GM11168 (cell line): ENCODE measurements around the gene MYADM.
"Not testable (repeated sequence)": the region's sequence is repeated elsewhere in the genome, so short reads cannot be mapped to it uniquely, and the experiment has no call there.

Experiments used
- in situ Hi-C: fragments of 300-500 bp; cut with MboI; formaldehyde crosslinking; loops from one replicate; pipeline ENCODE4 v1.12.0; 2022; ENCODE audit warnings: low sequenced_read_pairs; ENCODE audit not compliant: unreplicated experiment

Gene MYADM

GRCh38 chr19:53867225-53868090 is at the start of gene MYADM:
Gene MYADM, plus strand, starts transcription at chr19:53867883. Its CDS starts 5,647 bp downstream, at chr19:53873530.
- in situ Hi-C loops = no loop called here

- in situ Hi-C loops = no loop called here
Measured at GRCh38 chr19:53818756-53819155, 48.9 kb upstream of the MYADM start.

DNA sequence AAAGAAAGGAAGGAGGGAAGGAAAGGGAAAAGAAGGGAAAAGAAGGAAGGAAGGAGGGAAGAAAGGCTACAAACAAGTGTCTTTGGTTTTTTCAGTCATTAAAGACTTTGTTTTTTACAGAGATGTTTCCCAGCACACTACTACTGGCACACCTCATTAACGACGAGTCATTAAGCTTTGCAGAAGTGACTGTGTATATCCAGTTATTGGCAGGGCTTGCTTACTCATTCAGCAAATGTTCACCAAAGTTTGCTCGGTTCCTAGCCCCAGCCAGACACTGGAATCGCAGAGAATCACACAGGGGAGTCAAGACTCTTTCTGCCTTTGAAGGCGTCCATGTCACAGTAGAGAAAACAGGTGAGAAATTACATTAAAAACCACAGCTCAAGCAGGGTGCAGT is 47.8 kb upstream of the MYADM start:
- in situ Hi-C loops = loop anchor here (10.0 kb wide), 1 partner anchor 555 kb away; no protein-coding TSS in a partner anchor

DNA sequence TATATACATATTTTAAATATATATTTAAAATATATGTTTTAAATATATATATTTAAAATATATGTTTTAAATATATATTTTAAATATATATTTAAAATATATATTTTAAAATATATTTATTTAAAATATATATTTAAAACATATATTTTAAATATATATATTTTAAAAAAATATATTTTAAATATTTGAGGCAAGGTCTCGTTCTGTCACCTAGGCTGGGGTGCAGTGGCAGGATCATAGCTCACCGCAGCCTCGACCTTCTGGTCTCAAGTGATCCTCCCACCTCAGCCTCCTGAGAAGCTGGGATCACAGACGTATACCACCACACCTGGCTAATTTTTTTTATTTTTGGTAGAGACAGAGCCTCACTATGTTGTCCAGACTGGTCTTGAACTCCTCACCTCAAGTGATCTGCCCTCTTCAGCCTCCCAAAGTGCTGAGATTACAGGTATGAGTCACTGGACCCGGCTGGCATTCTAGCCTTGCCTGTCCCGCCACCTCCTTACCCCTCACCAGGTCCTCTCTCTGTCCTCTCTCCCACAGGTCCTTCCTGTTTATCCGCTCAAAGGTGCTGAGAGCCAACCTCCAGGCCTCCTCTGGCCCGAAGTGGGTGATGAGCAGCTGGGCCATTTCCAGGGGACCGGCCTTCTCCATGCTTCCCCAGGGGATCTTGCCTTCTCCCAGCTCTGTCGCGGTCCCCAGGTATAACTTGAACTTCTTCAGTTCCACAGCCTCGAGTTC is 44.1 kb upstream of the MYADM start:
- in situ Hi-C loops = loop anchor here (10.0 kb wide), 1 partner anchor 551 kb away; no protein-coding TSS in a partner anchor

- in situ Hi-C loops = loop anchor here (10.0 kb wide), 1 partner anchor 551 kb away; no protein-coding TSS in a partner anchor
Measured at GRCh38 chr19:53824134-53824611, 43.5 kb upstream of the MYADM start, which contains the start of gene NLRP12. Gene NLRP12, minus strand, starts transcription at chr19:53824314. Its CDS starts 140 bp downstream, at chr19:53824174.

GRCh38 chr19:53826876-53827275 is 40.8 kb upstream of the MYADM start:
- in situ Hi-C loops = loop anchor here (10.0 kb wide), 1 partner anchor 548 kb away; no protein-coding TSS in a partner anchor

- in situ Hi-C loops = loop anchor here (10.0 kb wide), 1 partner anchor 546 kb away; no protein-coding TSS in a partner anchor
Measured at GRCh38 chr19:53828531-53828930, 39.2 kb upstream of the MYADM start.

DNA sequence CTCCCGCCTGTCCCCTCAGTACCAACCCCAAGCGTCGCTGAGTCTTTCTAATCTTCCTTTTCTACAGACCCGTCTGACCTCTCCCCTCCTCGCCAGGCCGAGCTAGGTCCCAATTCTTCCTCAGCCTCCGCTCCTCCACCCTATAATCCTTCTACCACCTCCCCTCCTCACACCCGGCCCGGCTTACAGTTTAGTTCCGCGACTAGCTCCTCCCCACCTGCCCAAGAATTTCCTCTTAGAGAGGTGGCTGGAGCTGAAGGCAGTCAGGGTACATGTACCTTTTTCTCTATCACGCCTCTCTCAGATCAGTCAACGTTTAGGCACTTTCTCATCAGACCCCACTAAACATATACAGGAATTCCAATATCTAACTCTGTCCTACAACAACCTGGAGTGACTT is 34.8 kb upstream of the MYADM start:
- in situ Hi-C loops = not testable (repeated sequence)

DNA sequence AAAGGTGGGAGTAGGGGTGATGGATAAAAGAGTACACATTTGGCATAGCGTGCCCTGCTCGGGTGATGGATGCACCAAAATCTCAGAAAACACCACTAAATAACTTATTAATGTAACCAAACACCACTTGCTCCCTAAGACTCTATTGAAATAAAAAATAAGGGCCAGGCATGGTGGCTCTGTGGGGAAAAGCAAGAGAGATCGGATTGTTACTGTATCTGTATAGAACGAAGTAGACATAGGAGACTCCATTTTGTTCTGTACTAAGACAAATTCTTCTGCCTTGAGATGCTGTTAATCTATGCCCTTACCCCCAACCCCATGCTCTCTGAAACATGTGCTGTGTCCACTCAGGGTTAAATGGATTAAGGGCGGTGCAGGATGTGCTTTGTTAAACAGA is 29.2 kb upstream of the MYADM start:
- in situ Hi-C loops = not testable (repeated sequence)

- in situ Hi-C loops = loop anchor here (5.0 kb wide), 1 partner anchor 182 kb away; no protein-coding TSS in a partner anchor
Measured at GRCh38 chr19:53840241-53840640, 27.4 kb upstream of the MYADM start.

GRCh38 chr19:53840914-53841313 is 26.8 kb upstream of the MYADM start:
- in situ Hi-C loops = loop anchor here (5.0 kb wide), 1 partner anchor 181 kb away; no protein-coding TSS in a partner anchor

GRCh38 chr19:53844849-53845246 is 22.8 kb upstream of the MYADM start:
- in situ Hi-C loops = loop anchor here (5.0 kb wide), 1 partner anchor 177 kb away; no protein-coding TSS in a partner anchor

GRCh38 chr19:53847555-53847954 is 20.1 kb upstream of the MYADM start:
- in situ Hi-C loops = no loop called here

- in situ Hi-C loops = no loop called here
Measured at GRCh38 chr19:53849237-53849676, 18.4 kb upstream of the MYADM start.

DNA sequence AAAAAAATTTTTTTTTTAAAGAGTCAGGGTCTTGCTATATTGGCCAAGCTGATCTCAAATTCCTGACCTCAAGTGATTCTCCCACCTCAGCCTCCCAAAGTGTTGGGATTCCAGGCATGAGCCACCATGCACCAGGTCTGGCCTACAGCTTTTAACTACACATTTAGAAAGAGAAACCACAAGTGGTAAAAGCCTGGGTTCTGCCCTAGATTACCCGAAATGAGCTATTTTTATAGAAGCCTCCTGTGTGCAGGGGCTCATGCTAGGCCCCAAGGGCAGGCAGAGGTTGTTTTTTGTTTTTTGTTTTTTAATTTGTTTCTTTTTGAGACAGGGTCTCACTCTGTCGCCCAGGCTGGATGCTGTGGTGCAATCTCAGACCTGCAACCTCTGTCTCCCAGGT is 14.0 kb upstream of the MYADM start:
- in situ Hi-C loops = no loop called here

- in situ Hi-C loops = no loop called here
Measured at GRCh38 chr19:53864308-53864836, 3.3 kb upstream of the MYADM start.

- in situ Hi-C loops = no loop called here
Measured at GRCh38 chr19:53865523-53865917, 2.2 kb upstream of the MYADM start.

DNA sequence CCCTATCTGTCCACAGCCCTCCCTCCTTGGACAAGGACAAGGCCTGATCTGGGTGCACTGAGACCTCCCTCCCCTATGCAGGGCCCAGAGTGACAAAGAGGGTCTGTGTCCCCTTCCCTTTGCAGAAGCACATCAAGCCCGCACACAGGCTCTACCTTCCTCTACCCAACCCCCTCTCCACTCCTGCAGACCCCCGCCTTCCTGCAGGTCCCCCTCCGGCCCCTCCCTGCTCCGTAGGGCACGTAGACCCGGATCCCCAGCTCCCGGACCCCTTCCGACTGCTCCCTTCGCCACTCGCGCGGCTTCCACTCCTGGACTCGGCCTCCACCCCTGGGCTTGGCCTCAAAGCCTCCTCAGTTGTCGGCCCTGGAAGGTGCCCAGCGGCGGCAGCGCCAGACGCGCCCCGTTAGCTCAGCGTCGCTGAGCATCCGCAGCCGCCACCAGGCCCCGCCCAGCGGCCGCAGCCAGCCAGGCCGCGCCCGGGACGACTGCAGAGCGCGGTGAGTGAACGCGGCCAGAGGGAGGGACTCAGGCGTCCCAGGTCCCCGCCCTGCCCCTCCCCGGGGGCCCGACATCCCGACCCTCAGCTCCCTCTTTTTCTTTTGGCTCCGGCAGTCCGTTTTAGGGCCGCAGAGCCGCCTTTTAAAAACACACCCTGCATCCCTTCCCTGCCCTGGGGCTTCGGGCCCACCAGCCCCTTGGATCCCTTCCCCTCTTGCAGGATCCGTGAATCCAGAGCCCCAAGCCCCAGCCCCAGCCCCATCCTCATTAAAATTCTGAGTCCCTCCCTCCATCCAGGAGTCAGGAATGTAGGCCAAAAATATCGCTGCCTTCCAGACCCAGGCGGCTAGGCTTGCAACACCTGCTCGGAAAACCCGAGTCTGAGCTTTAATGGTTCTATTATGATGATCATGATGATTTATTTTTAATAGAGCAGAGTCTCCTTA is 1.5 kb upstream of the MYADM start:
- in situ Hi-C loops = no loop called here

- in situ Hi-C loops = no loop called here
Measured at GRCh38 chr19:53866865-53867224, 838 bp upstream of the MYADM start.
